OCI-LY1 (cell line): Measurements from ENCODE around the gene OTOG.

ENCODE experiments used
- H2AFZ ChIP-seq: fragments of 200-600 bp; sonication (generic), shearing (Covaris generic); 2 replicates; pipeline ENCODE4 v1.6.0; 2014; ENCODE audit warnings: antibody characterized with exemption, mild to moderate bottlenecking, low read length
- H3F3A ChIP-seq: fragments of 200-600 bp; sonication (generic), shearing (Covaris generic); 2 replicates; pipeline ENCODE4 v1.6.0; 2014; ENCODE audit warnings: mild to moderate bottlenecking, antibody characterized with exemption, low read length, moderate library complexity; ENCODE audit not compliant: insufficient read depth
- H3K27ac ChIP-seq: fragments of 200-600 bp; sonication (generic); 2 replicates; pipeline ENCODE4 v1.5.1; 2014; ENCODE audit warnings: low read length, mixed run types, mild to moderate bottlenecking, low read depth; ENCODE audit not compliant: poor library complexity, severe bottlenecking
- H3K27me3 ChIP-seq: fragments of 200-600 bp; sonication (generic); 2 replicates; pipeline ENCODE4 v1.6.0; 2014; ENCODE audit warnings: antibody characterized with exemption, mild to moderate bottlenecking, low read length, moderate library complexity; ENCODE audit not compliant: insufficient read depth
- H3K36me3 ChIP-seq: fragments of 200-600 bp; sonication (generic); 2 replicates; pipeline ENCODE4 v1.6.1; 2014; ENCODE audit warnings: mild to moderate bottlenecking, antibody characterized with exemption, low read length, moderate library complexity, mixed read lengths; ENCODE audit not compliant: insufficient read depth
- H3K4me1 ChIP-seq: fragments of 200-600 bp; sonication (generic); 2 replicates; pipeline ENCODE4 v1.5.1; 2014; ENCODE audit warnings: mild to moderate bottlenecking, low read length, moderate library complexity; ENCODE audit not compliant: insufficient read depth, severe bottlenecking
- H3K4me2 ChIP-seq: fragments of 200-600 bp; sonication (generic), shearing (Covaris generic); 2 replicates; pipeline ENCODE4 v1.6.1; 2014; ENCODE audit warnings: low read length
- H3K4me3 ChIP-seq: fragments of 200-600 bp; sonication (generic); 2 replicates; pipeline ENCODE4 v1.5.1; 2014; ENCODE audit warnings: low read length, low read depth, mild to moderate bottlenecking, mixed read lengths; ENCODE audit not compliant: poor library complexity, severe bottlenecking
- H3K79me2 ChIP-seq: fragments of 200-600 bp; shearing (Covaris generic); 2 replicates; pipeline ENCODE4 v1.6.1; 2016; ENCODE audit warnings: mixed run types, low read length, mixed read lengths; ENCODE audit not compliant: insufficient read depth
- H3K9ac ChIP-seq: fragments of 200-600 bp; sonication (generic), shearing (Covaris generic); 2 replicates; pipeline ENCODE4 v1.6.1; 2014; ENCODE audit warnings: mild to moderate bottlenecking, low read length, mixed read lengths
- H3K9me2 ChIP-seq: fragments of 200-600 bp; sonication (generic), shearing (Covaris generic); 2 replicates; pipeline ENCODE4 v1.6.1; 2014; ENCODE audit warnings: low read depth, mild to moderate bottlenecking, low read length, mixed read lengths
- H3K9me3 ChIP-seq: fragments of 200-600 bp; shearing (Covaris generic); 2 replicates; pipeline ENCODE4 v1.6.1; 2014; ENCODE audit warnings: low read length, mixed read lengths
- H4K20me1 ChIP-seq: fragments of 200-600 bp; sonication (generic), shearing (Covaris generic); 2 replicates; pipeline ENCODE4 v1.6.0; 2016; ENCODE audit warnings: mild to moderate bottlenecking, low read length; ENCODE audit not compliant: insufficient read depth
- CTCF ChIP-seq: fragments of 200-600 bp; sonication (generic), shearing (Covaris generic); IDR thresholded peaks from 2 replicates; pipeline ENCODE4 v1.5.1; 2017; ENCODE audit warnings: mild to moderate bottlenecking, antibody characterized with exemption, low read length, moderate library complexity, mixed read lengths
- EZH2 ChIP-seq: fragments of 200-600 bp; sonication (generic), shearing (Covaris generic); IDR thresholded peaks from 2 replicates; pipeline ENCODE4 v1.8.0; 2017; ENCODE audit warnings: borderline replicate concordance, mixed run types, mild to moderate bottlenecking, antibody characterized with exemption, low read length, moderate library complexity, mixed read lengths

Gene OTOG

GRCh38 chr11:17695454-17696441 is 148.7 kb downstream of the OTOG start:
- Histone ChIP-seq H3K36me3 (no peaks in the 10 kb centered on the region), H3K79me2 (no peaks in the 10 kb centered on the region), H3K27me3 (no peaks in the 10 kb centered on the region), H3K4me3 (no peak overlapping the region), H3K27ac (no peak overlapping the region), H3K4me2 (no peak overlapping the region), H3K9me3 (no peaks in the 10 kb centered on the region), H3K9ac (no peak overlapping the region), H4K20me1 (no peaks in the 10 kb centered on the region), H3F3A (no peaks in the 10 kb centered on the region), H2AFZ (no peak overlapping the region), H3K9me2 (no peaks in the 10 kb centered on the region), H3K4me1 (no peaks in the 10 kb centered on the region)
- TF ChIP-seq CTCF: no peak
- TF ChIP-seq EZH2: no peak

GRCh38 chr11:17696741-17697140 is 149.7 kb downstream of the OTOG start:
- no peaks in the 10 kb centered on the region for H3K36me3 ChIP-seq
- H3F3A ChIP-seq: no peaks in the 10 kb centered on the region
- H3K27me3 ChIP-seq: no peaks in the 10 kb centered on the region
- H3K9me2 ChIP-seq: no peaks in the 10 kb centered on the region
- no peaks in the 10 kb centered on the region for H3K9me3 ChIP-seq
- no peak overlapping the region for H3K9ac ChIP-seq
- TF ChIP-seq EZH2: no peak
- H3K79me2 ChIP-seq: no peaks in the 10 kb centered on the region
- H2AFZ ChIP-seq: no peak overlapping the region
- no peak overlapping the region for H3K4me2 ChIP-seq
- no peaks in the 10 kb centered on the region for H4K20me1 ChIP-seq
- no peak overlapping the region for H3K4me3 ChIP-seq
- no peak overlapping the region for H3K27ac ChIP-seq
- no peaks in the 10 kb centered on the region for H3K4me1 ChIP-seq
